WTC11 (cell line): ENCODE data around the gene CLIC5. TPM values are rescaled to one million over a fixed set of nuclear protein-coding genes. Genes with fewer than 3 reads are reported as not detected.

Experiments
- ATAC-seq: fragments of 200-7000 bp; cut with Tn5 transposase; 2 replicates; pipeline ENCODE4 v1.10.0; 2021; ENCODE audit warnings: mild to moderate bottlenecking, moderate library complexity
- CTCF ChIA-PET: fragments of 300-600 bp; sonication (Branson Sonifier 250); formaldehyde crosslinking; loops from one replicate; lab custom pipeline; 2021; ENCODE audit warnings: antibody characterized with exemption; lab: Charles Lee
- POLR2A ChIA-PET: fragments of 350-600 bp; sonication (Branson Sonifier 250); formaldehyde crosslinking; loops from one replicate; lab custom pipeline; 2021; ENCODE audit warnings: antibody characterized with exemption; lab: Charles Lee
- DNase-seq: peaks from one replicate; pipeline ENCODE4 v3.0.0; 2021; ENCODE audit warnings: low spot score
- H3K27ac Mint-ChIP-seq: 2 replicates; pipeline ENCODE4 v1.8.0; 2021; ENCODE audit warnings: mixed read lengths
- H3K27me3 Mint-ChIP-seq: 2 replicates; pipeline ENCODE4 v1.8.0; 2021; ENCODE audit warnings: low read depth, mild to moderate bottlenecking, moderate library complexity, mixed read lengths
- H3K36me3 Mint-ChIP-seq: 2 replicates; pipeline ENCODE4 v1.8.0; 2021; ENCODE audit warnings: mixed read lengths
- H3K4me1 Mint-ChIP-seq: 2 replicates; pipeline ENCODE4 v1.8.0; 2022; ENCODE audit warnings: mixed read lengths
- H3K4me3 Mint-ChIP-seq: 2 replicates; pipeline ENCODE4 v1.8.0; 2021; ENCODE audit warnings: mild to moderate bottlenecking, moderate library complexity, mixed read lengths
- H3K9me3 Mint-ChIP-seq: 2 replicates; pipeline ENCODE4 v1.8.0; 2021; ENCODE audit warnings: mixed read lengths
- AR ChIP-seq: fragments of 250-450 bp; sonication (Bioruptor Pico); IDR thresholded peaks from 2 replicates; pipeline ENCODE4 v1.9.0; 2021; ENCODE audit warnings: mild to moderate bottlenecking
- ETV6 ChIP-seq: sonication (generic); formaldehyde crosslinking; IDR thresholded peaks from 2 replicates; pipeline ENCODE4 v1.8.1; 2022; ENCODE audit warnings: mild to moderate bottlenecking, missing genetic modification reagents
- FOXJ3 ChIP-seq: sonication (generic); formaldehyde crosslinking; IDR thresholded peaks from 2 replicates; pipeline ENCODE4 v1.9.0; 2021; ENCODE audit warnings: missing genetic modification reagents, mild to moderate bottlenecking, borderline replicate concordance
- FOXP1 ChIP-seq: sonication (generic); formaldehyde crosslinking; IDR thresholded peaks from 2 replicates; pipeline ENCODE4 v1.8.0; 2022; ENCODE audit warnings: missing genetic modification reagents, mild to moderate bottlenecking, moderate library complexity, borderline replicate concordance
- GTF2I ChIP-seq: fragments of 250-450 bp; sonication (Bioruptor Pico); conservative IDR thresholded peaks from 2 replicates; pipeline ENCODE4 v1.4.0; 2021; ENCODE audit warnings: mild to moderate bottlenecking
- HMGA2 ChIP-seq: fragments of 250-450 bp; sonication (Bioruptor Pico); IDR thresholded peaks from 2 replicates; pipeline ENCODE4 v1.4.0; 2021; ENCODE audit warnings: mild to moderate bottlenecking, moderate library complexity
- HMGXB4 ChIP-seq: sonication (generic); formaldehyde crosslinking; IDR thresholded peaks from 2 replicates; pipeline ENCODE4 v1.8.1; 2023; ENCODE audit warnings: mild to moderate bottlenecking, moderate library complexity, missing genetic modification reagents
- KAT7 ChIP-seq: sonication (generic); formaldehyde crosslinking; IDR thresholded peaks from 2 replicates; pipeline ENCODE4 v1.8.1; 2023; ENCODE audit warnings: missing genetic modification reagents, mild to moderate bottlenecking, borderline replicate concordance
- MLX ChIP-seq: sonication (generic); formaldehyde crosslinking; IDR thresholded peaks from 2 replicates; pipeline ENCODE4 v1.8.1; 2023; ENCODE audit warnings: mild to moderate bottlenecking, missing genetic modification reagents, moderate library complexity
- NFE2L1 ChIP-seq: sonication (generic); formaldehyde crosslinking; IDR thresholded peaks from 2 replicates; pipeline ENCODE4 v1.8.1; 2023; ENCODE audit warnings: missing genetic modification reagents
- NR1H2 ChIP-seq: sonication (generic); formaldehyde crosslinking; IDR thresholded peaks from 2 replicates; pipeline ENCODE4 v1.9.0; 2021; ENCODE audit warnings: mild to moderate bottlenecking, moderate library complexity, missing genetic modification reagents
- NR2C2 ChIP-seq: sonication (generic); formaldehyde crosslinking; IDR thresholded peaks from 2 replicates; pipeline ENCODE4 v1.8.0; 2022; ENCODE audit warnings: mild to moderate bottlenecking, missing genetic modification reagents
- NR3C1 ChIP-seq: sonication (generic); formaldehyde crosslinking; conservative IDR thresholded peaks from 2 replicates; pipeline ENCODE4 v1.8.1; 2023; ENCODE audit warnings: low read depth, mild to moderate bottlenecking, missing genetic modification reagents
- RELA ChIP-seq: sonication (generic); formaldehyde crosslinking; IDR thresholded peaks from 2 replicates; pipeline ENCODE4 v1.8.1; 2022; ENCODE audit warnings: missing genetic modification reagents, mild to moderate bottlenecking, borderline replicate concordance
- RORB ChIP-seq: fragments of 250-450 bp; sonication (Bioruptor Pico); IDR thresholded peaks from 2 replicates; pipeline ENCODE4 v1.9.0; 2021; ENCODE audit warnings: mild to moderate bottlenecking
- SMAD4 ChIP-seq: sonication (generic); formaldehyde crosslinking; IDR thresholded peaks from 2 replicates; pipeline ENCODE4 v1.8.0; 2022; ENCODE audit warnings: mild to moderate bottlenecking, missing genetic modification reagents
- SOX15 ChIP-seq: fragments of 250-450 bp; sonication (Bioruptor Pico); IDR thresholded peaks from 2 replicates; pipeline ENCODE4 v1.9.0; 2021; ENCODE audit warnings: mild to moderate bottlenecking
- TCF7 ChIP-seq: sonication (generic); formaldehyde crosslinking; IDR thresholded peaks from 2 replicates; pipeline ENCODE4 v1.8.0; 2022; ENCODE audit warnings: mild to moderate bottlenecking, low read depth, missing genetic modification reagents, moderate library complexity
- ZNF219 ChIP-seq: sonication (generic); formaldehyde crosslinking; IDR thresholded peaks from 2 replicates; pipeline ENCODE4 v1.8.0; 2023; ENCODE audit warnings: missing genetic modification reagents, mild to moderate bottlenecking, borderline replicate concordance
- ZNF232 ChIP-seq: sonication (generic); formaldehyde crosslinking; IDR thresholded peaks from 2 replicates; pipeline ENCODE4 v1.8.0; 2022; ENCODE audit warnings: mild to moderate bottlenecking, missing genetic modification reagents
- ZNF423 ChIP-seq: fragments of 250-450 bp; sonication (Bioruptor Pico); IDR thresholded peaks from 2 replicates; pipeline ENCODE4 v2.1.2; 2022; ENCODE audit warnings: mild to moderate bottlenecking, moderate library complexity
- ZNF512 ChIP-seq: sonication (generic); formaldehyde crosslinking; IDR thresholded peaks from 2 replicates; pipeline ENCODE4 v1.8.1; 2022; ENCODE audit warnings: missing genetic modification reagents, borderline replicate concordance
- ZSCAN18 ChIP-seq: fragments of 250-450 bp; sonication (Bioruptor Pico); IDR thresholded peaks from 2 replicates; pipeline ENCODE4 v2.1.2; 2022; ENCODE audit warnings: mild to moderate bottlenecking, moderate library complexity
- total RNA-seq: library from RNA; stranded (reverse); gene quantifications from 3 replicates; pipeline ENCODE4 v1.2.3, GENCODE V29; 2021

CLIC5 gene
- total RNA-seq, 1 experiment from 2014 or later, result 0.22 TPM

GRCh38 chr6:45902984-45903383, 112.7 kb downstream of the CLIC5 start (continued):
- TF ChIP-seq RORB, result no peak
- TF ChIP-seq NR2C2, result no peak
- TF ChIP-seq SOX15 (CRISPR knock-in tag), result no peak
- no peak for TF ChIP-seq NR1H2
- TF ChIP-seq ZNF232, result no peak
- TF ChIP-seq ZNF512 (CRISPR knock-in tag), result no peak
- no peak for TF ChIP-seq TCF7
- no peak for TF ChIP-seq ETV6 (CRISPR knock-in tag)
- no peak for TF ChIP-seq ZNF423 (CRISPR knock-in tag)
- no peak for TF ChIP-seq RELA (CRISPR knock-in tag)
- no peak for TF ChIP-seq MLX (CRISPR knock-in tag)

- H3K27me3 Mint-ChIP-seq, result peaks cover 15% of the 10 kb centered on the region
- TF ChIP-seq ZSCAN18 (CRISPR knock-in tag) (no peak), MLX (CRISPR knock-in tag) (no peak), GTF2I (CRISPR knock-in tag) (no peak), RORB (no peak), HMGA2 (no peak), NR3C1 (CRISPR knock-in tag) (no peak), ZNF232 (no peak), ZNF219 (CRISPR knock-in tag) (no peak), FOXJ3 (CRISPR knock-in tag) (no peak), NFE2L1 (CRISPR knock-in tag) (no peak), AR (CRISPR knock-in tag) (no peak), HMGXB4 (CRISPR knock-in tag) (no peak), FOXP1 (CRISPR knock-in tag) (no peak), KAT7 (no peak), SMAD4 (CRISPR knock-in tag) (no peak), ETV6 (CRISPR knock-in tag) (no peak)
- TF ChIP-seq, all 79 proteins: peak for 0
- no peak overlapping the region for H3K4me3 Mint-ChIP-seq
- H3K27ac Mint-ChIP-seq, result no peak overlapping the region
- H3K4me1 Mint-ChIP-seq, result peaks cover 55% of the 10 kb centered on the region
- H3K9me3 Mint-ChIP-seq, result peaks cover 11% of the 10 kb centered on the region
- no peak for ATAC-seq
- POLR2A ChIA-PET, result no interaction called here
- no peak for DNase-seq
- CTCF ChIA-PET, result interaction anchor here (1.3 to 2.0 kb wide), 3 partner anchors 21 to 28 kb away, joined by 4 to 6 read pairs (median 4); no protein-coding TSS in a partner anchor
- H3K36me3 Mint-ChIP-seq, result peaks cover 7% of the 10 kb centered on the region
These were observed 113.7 kb downstream of the CLIC5 start for GRCh38 chr6:45901767-45902650.
